PFSK-1 (cell line): ENCODE measurements around the gene CCDC188.

Experiments
- POLR2AphosphoS5 ChIP-seq: IDR thresholded peaks from 2 replicates; pipeline ENCODE4 v1.6.1; 2012; ENCODE audit warnings: low read depth, mild to moderate bottlenecking, control low read depth, low read length, moderate library complexity
- REST ChIP-seq, 2 experiments: IDR thresholded peaks; 2 replicates each; pipeline versions ENCODE4 v1.6.1 to v1.8.0; 2011 to 2012; ENCODE audit warnings: low read depth in 2 of 2, low read length in 2 of 2, control low read depth in 1 of 2, inconsistent platforms in 1 of 2, mild to moderate bottlenecking in 1 of 2, moderate library complexity in 1 of 2; ENCODE audit not compliant: insufficient read depth in 1 of 2
- SIN3A ChIP-seq: IDR thresholded peaks from 2 replicates; pipeline ENCODE4 v1.6.1; 2012; ENCODE audit warnings: mild to moderate bottlenecking, low read length, moderate library complexity, borderline replicate concordance; ENCODE audit not compliant: insufficient read depth
- TAF1 ChIP-seq: IDR thresholded peaks from 2 replicates; pipeline ENCODE4 v1.6.1; 2012; ENCODE audit warnings: low read length, control low read depth, borderline replicate concordance; ENCODE audit not compliant: insufficient read depth

DNA sequence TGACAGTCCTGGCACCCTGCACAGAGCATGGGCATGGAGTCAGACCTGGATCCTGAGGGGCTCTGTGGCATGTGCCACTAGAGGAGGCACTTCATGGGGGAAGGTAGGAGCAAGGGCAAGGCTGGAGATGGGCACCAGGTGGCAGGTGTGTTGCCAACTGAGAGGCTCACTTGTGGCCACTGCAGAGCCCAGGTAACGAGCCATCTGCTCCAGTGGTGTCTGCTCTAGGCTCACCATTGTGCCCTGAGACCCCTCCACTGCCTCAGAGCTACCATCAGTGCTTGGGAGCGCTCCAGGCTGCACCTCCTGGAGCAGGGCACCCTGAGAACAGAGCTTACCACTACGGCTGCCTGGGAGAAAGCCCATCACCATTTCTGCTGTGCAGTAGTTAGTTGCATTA is 20.5 kb downstream of the CCDC188 start:
- TF ChIP-seq POLR2AphosphoS5, result no peak
- no peak for TF ChIP-seq SIN3A
- TF ChIP-seq REST (IDR thresholded peaks at IDR 0.05; ENCODE audit: insufficient read depth in 1 of 2, low read depth in 2 of 2, low read length in 2 of 2), result no peak
- TF ChIP-seq TAF1, result no peak
